Fibroblast of skin of abdomen (primary cell): ENCODE results near the gene RHBDD2.
A peak's percentile ranks its signal among the peaks of the same experiment; 100 is the strongest.

ENCODE experiments used
- DNase-seq: peaks from one replicate; pipeline ENCODE4 v3.0.0-alpha.2; 2013

The RHBDD2 gene

GRCh38 chr7:75920431-75921161, 41.8 kb downstream of the RHBDD2 start:
- no peak for DNase-seq

- no peak for DNase-seq
Observed at GRCh38 chr7:75921479-75921878, 42.6 kb downstream of the RHBDD2 start.

GRCh38 chr7:75922966-75923603, 44.3 kb downstream of the RHBDD2 start:
- DNase-seq, result no peak

- no peak for DNase-seq
Observed at GRCh38 chr7:75924256-75924655, 45.4 kb downstream of the RHBDD2 start.

- no peak for DNase-seq
Observed at GRCh38 chr7:75924889-75925288, 46.1 kb downstream of the RHBDD2 start.

GRCh38 chr7:75925717-75926435, 47.0 kb downstream of the RHBDD2 start:
- DNase-seq, result no peak

GRCh38 chr7:75928568-75928914, 49.7 kb downstream of the RHBDD2 start:
- DNase-seq, result no peak

GRCh38 chr7:75931680-75932079, 52.8 kb downstream of the RHBDD2 start:
- DNase-seq, result no peak

GRCh38 chr7:75937958-75938786, 59.3 kb downstream of the RHBDD2 start:
- DNase-seq, result peak; percentile 88
